ENCODE results near the gene EEFSEC. TPM values are rescaled to one million over a fixed set of nuclear protein-coding genes. Genes with fewer than 3 reads are reported as not detected.

The EEFSEC gene
- total and polyA plus RNA-seq, 12 donors, result 5.5 to 15.6 (median 10.4) TPM

- Histone ChIP-seq H3K27me3 (no peaks in the 10 kb centered on the region), H3K27ac (no peak overlapping the region), H3K36me3 (replicated peaks in 1 of 2) (no peaks in the 10 kb centered on the region), H3K9me3 (replicated peaks in 1 of 3) (no peaks in the 10 kb centered on the region), H3K4me1 (replicated peaks in 1 of 2) (no peaks in the 10 kb centered on the region), H3K4me3 (no peak overlapping the region)
- no peak for TF ChIP-seq CTCF (IDR thresholded peaks at IDR 0.05)
- TF ChIP-seq POLR2A (IDR thresholded peaks at IDR 0.05), result no peak
- 82 to 88% (median 83%) methylated on average over 13 to 17 of the region's 17 CpGs for WGBS, 4 donors
- intact Hi-C loops (cut with DNase I), result no loop called here
- DNase-seq, result peak in 4 of 7 donors; percentile 2 to 45 (median 8)
Observed at GRCh38 chr3:128317101-128317697, 163.9 kb downstream of the EEFSEC start.

DNA sequence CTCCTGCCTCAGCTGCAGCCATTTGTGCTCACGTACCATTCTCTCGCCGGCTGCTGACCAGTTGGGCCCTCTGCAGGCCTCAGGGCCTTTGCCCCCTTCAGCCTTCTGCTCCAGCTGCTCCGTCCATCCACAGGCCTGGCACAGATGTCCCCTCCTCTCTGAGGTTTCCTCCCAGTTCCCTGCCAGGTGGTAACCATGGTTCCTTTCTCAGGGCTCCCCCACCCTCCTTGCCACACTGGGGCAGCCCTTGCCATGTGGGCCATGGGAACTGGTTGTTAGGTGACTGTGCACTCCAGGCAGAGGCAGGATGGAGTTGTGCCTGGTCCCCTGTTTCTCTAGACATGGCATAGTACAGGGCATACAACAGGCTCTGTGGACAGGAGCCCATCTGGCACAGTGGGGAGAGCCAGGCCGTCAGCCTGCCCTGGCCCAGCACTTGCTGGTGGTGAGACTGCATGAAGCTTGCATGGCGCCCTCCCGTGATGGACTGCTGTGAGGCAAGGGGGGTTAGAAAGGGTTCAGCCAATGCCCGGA is 164.5 kb downstream of the EEFSEC start:
- no peaks in the 10 kb centered on the region for H3K4me1 ChIP-seq (replicated peaks in 1 of 2)
- intact Hi-C loops (cut with DNase I), result no loop called here
- peak in 3 of 7 donors; percentile 2 to 56 (median 10) for DNase-seq
- H3K4me3 ChIP-seq, result no peak overlapping the region
- no peaks in the 10 kb centered on the region for H3K9me3 ChIP-seq (replicated peaks in 1 of 3)
- H3K27ac ChIP-seq, result no peak overlapping the region
- 84 to 94% (median 92%) methylated on average over 4 to 8 of the region's 8 CpGs for WGBS, 4 donors
- no peaks in the 10 kb centered on the region for H3K27me3 ChIP-seq
- no peaks in the 10 kb centered on the region for H3K36me3 ChIP-seq (replicated peaks in 1 of 2)
- no peak for TF ChIP-seq POLR2A (IDR thresholded peaks at IDR 0.05)
- no peak for TF ChIP-seq CTCF (IDR thresholded peaks at IDR 0.05)

- no peak overlapping the region for H3K4me3 ChIP-seq
- 94 to 96% (median 94%) methylated on average over 8 to 11 of the region's 11 CpGs for WGBS, 4 donors
- TF ChIP-seq CTCF (IDR thresholded peaks at IDR 0.05), result no peak
- TF ChIP-seq POLR2A (IDR thresholded peaks at IDR 0.05), result no peak
- no peaks in the 10 kb centered on the region for H3K4me1 ChIP-seq (replicated peaks in 1 of 2)
- peak in 6 of 7 donors; percentile 4 to 56 (median 8) for DNase-seq
- H3K27ac ChIP-seq, result no peak overlapping the region
- no peaks in the 10 kb centered on the region for H3K36me3 ChIP-seq (replicated peaks in 1 of 2)
- intact Hi-C loops (cut with DNase I), result no loop called here
- no peaks in the 10 kb centered on the region for H3K9me3 ChIP-seq (replicated peaks in 1 of 3)
- H3K27me3 ChIP-seq, result no peaks in the 10 kb centered on the region
Observed at GRCh38 chr3:128318275-128318941, 165.1 kb downstream of the EEFSEC start.

GRCh38 chr3:128319107-128319506 is 165.8 kb downstream of the EEFSEC start:
- Histone ChIP-seq H3K9me3 (replicated peaks in 1 of 3) (no peaks in the 10 kb centered on the region), H3K4me1 (replicated peaks in 1 of 2) (peaks cover 0 to 1% of the 10 kb centered on the region in 2 donors), H3K27me3 (no peaks in the 10 kb centered on the region), H3K27ac (no peak overlapping the region), H3K4me3 (no peak overlapping the region), H3K36me3 (replicated peaks in 1 of 2) (no peaks in the 10 kb centered on the region)
- 90 to 98% (median 90%) methylated on average over 8 of the region's 8 CpGs for WGBS, 4 donors
- peak in 6 of 7 donors; percentile 1 to 29 (median 3) for DNase-seq
- intact Hi-C loops (cut with DNase I), result no loop called here
- TF ChIP-seq CTCF (IDR thresholded peaks at IDR 0.05) (no peak), POLR2A (IDR thresholded peaks at IDR 0.05) (no peak)

All from adrenal gland (tissue), 12 donors.